ENCODE data around the gene FANCC. TPM values are rescaled to one million over a fixed set of nuclear protein-coding genes. Genes with fewer than 3 reads are reported as not detected.

The FANCC gene
- total and polyA plus RNA-seq, 2 experiments from 2014 or later: 5.0 to 5.3 TPM

DNA sequence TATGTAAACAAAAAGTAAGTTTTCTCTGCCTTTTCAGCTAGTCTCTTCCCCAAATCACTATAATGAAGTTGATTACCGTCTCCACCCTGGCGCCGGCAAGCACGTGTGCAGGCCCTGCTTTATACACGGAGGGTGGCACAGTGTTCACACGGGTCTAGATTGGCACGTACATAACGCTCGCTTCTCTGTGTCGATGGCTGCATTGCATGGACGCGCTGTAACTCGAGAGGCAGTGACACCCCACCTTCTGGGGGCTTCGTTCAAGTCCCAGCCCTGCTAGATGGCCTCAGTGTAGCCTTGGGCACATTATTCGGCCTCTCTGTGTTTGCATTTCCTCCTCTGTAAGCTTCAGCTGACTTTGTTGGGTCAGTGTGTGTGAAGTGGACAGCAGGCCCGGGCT, 223.9 kb downstream of the FANCC start:
- DNase-seq: no peak
- in situ Hi-C loops (cut with MboI): no loop called here
- Histone ChIP-seq H2AFZ (no peak overlapping the region), H3K79me2 (ENCODE audit: insufficient read depth) (peaks cover 24% of the 10 kb centered on the region), H3K27ac (no peak overlapping the region), H3K4me2 (ENCODE audit: unreplicated experiment) (no peak overlapping the region), H4K20me1 (ENCODE audit: insufficient read depth) (no peaks in the 10 kb centered on the region), H3K9ac (no peak overlapping the region), H3K27me3 (replicated peaks; ENCODE audit: insufficient read depth) (no peaks in the 10 kb centered on the region), H3K4me3 (no peak overlapping the region), H3K4me1 (ENCODE audit: insufficient read depth) (peaks cover 45% of the 10 kb centered on the region), H3K9me3 (ENCODE audit: low read depth) (no peaks in the 10 kb centered on the region), H3F3A (ENCODE audit: insufficient read depth) (peaks cover 50% of the 10 kb centered on the region), H3K36me3 (ENCODE audit: low read depth) (peaks cover 14% of the 10 kb centered on the region; the same call in 1 of the 2 replicates), H3K9me2 (ENCODE audit: insufficient read depth) (no peaks in the 10 kb centered on the region)
- 86 to 90% methylated on average over 16 of the region's 16 CpGs for WGBS, 2 experiments (ENCODE audit: low coverage in 1 of 2, low lambda C conversion rate in 2 of 2, missing lambda C conversion rate in 2 of 2)
- TF ChIP-seq EZH2 (IDR thresholded peaks at IDR 0.05; ENCODE audit: insufficient read depth, poor library complexity, severe bottlenecking) (no peak), EZH2phosphoT487 (IDR thresholded peaks at IDR 0.05; ENCODE audit: insufficient read depth, low read depth) (no peak)

DNA sequence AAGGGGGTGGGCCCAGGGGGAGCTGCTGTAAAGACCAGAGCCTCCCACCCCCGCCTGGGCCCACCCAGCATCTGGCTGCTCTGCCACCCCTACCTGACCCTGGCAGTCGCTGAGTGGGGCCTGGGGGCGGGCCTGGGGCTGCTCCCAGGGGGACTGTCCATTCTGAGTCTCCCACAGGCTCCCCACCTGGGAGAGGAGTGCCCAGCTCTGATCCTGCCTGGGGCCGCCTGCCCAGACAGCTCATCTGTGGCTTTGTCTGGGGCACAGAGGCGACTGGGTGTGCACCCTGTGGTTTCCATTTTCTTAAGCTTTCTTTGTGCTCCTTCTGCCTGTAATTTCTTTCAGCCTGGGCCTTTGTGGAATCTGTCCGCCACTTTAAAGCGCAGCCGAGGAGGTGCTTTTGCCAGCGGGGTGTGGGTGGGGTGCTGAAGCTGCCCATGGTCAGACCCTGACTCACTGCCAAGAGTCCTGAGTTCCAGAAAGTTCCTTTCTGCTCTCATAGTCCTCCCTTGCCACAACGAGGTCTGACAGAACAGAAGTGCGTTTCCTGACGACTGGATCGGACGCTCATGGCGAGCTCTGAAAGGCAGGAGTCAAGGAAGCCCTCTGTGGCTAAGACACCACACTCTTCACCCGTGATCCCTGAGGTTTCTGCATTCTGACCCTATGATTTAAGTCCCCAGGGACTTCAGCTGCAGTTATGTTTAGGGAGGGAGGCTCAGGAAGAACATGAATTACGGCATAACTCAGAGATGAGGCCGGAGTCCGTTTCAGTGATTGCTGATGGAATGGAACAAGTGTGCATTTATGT, 225.0 kb downstream of the FANCC start:
- H3K27me3 ChIP-seq (replicated peaks; ENCODE audit: insufficient read depth): no peaks in the 10 kb centered on the region
- peaks cover 45% of the 10 kb centered on the region for H3K4me1 ChIP-seq (ENCODE audit: insufficient read depth)
- H3K79me2 ChIP-seq (ENCODE audit: insufficient read depth): peaks cover 35% of the 10 kb centered on the region
- DNase-seq: peak; percentile 86
- in situ Hi-C loops (cut with MboI): no loop called here
- H3K36me3 ChIP-seq (ENCODE audit: low read depth): peaks cover 20% of the 10 kb centered on the region; the same call in 1 of the 2 replicates
- no peaks in the 10 kb centered on the region for H4K20me1 ChIP-seq (ENCODE audit: insufficient read depth)
- peak overlapping the region; percentile 63 for H3K4me2 ChIP-seq (ENCODE audit: unreplicated experiment)
- no peaks in the 10 kb centered on the region for H3K9me2 ChIP-seq (ENCODE audit: insufficient read depth)
- WGBS, 2 experiments (ENCODE audit: low coverage in 1 of 2, low lambda C conversion rate in 2 of 2, missing lambda C conversion rate in 2 of 2): 56 to 57% methylated on average over 18 to 19 of the region's 19 CpGs
- H3K9ac ChIP-seq: peak overlapping the region; percentile 47
- H3K27ac ChIP-seq: peak overlapping the region; percentile 86
- no peak for TF ChIP-seq EZH2 (IDR thresholded peaks at IDR 0.05; ENCODE audit: insufficient read depth, poor library complexity, severe bottlenecking)
- TF ChIP-seq EZH2phosphoT487 (IDR thresholded peaks at IDR 0.05; ENCODE audit: insufficient read depth, low read depth): no peak
- H3K9me3 ChIP-seq (ENCODE audit: low read depth): no peaks in the 10 kb centered on the region
- no peak overlapping the region for H2AFZ ChIP-seq
- H3K4me3 ChIP-seq: no peak overlapping the region
- peaks cover 56% of the 10 kb centered on the region for H3F3A ChIP-seq (ENCODE audit: insufficient read depth)

DNA sequence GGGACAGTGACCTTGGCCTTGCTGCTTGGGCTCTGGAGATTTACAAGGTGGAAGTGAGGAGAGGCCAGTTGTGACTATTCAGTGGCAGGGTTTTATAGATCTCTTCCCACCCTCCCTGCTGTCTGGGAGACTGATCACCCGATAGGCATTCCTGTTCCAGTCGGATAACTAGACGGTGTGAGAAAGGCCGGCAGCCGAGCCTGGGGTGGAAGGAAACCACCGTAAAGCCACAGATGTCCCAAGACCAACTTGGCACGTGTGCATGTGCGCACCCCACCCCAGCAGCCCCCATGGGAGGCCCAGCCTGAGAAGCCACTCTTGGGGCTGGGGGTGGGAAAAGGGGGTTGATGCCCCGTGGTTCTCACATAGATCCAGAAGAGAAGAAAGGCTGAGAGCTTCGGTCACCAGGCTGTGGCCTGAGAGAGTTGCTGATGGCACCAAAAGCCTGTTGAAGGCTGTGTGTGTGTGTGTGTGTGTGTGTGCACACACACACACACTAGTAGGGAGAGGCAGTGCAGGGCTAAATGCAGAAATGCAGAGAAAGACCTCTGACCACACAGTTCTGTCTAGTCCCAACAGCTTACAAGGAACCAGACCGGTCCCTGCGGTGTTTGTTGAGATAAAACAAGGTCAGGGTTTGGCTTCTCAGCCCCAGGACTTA, 225.8 kb downstream of the FANCC start:
- peaks cover 23% of the 10 kb centered on the region for H3K36me3 ChIP-seq (ENCODE audit: low read depth)
- H3K27me3 ChIP-seq (replicated peaks; ENCODE audit: insufficient read depth): no peaks in the 10 kb centered on the region
- no peaks in the 10 kb centered on the region for H3K9me3 ChIP-seq (ENCODE audit: low read depth)
- H3K9me2 ChIP-seq (ENCODE audit: insufficient read depth): no peaks in the 10 kb centered on the region
- peak overlapping the region; percentile 86 for H3K27ac ChIP-seq
- H3K79me2 ChIP-seq (ENCODE audit: insufficient read depth): peaks cover 41% of the 10 kb centered on the region
- in situ Hi-C loops (cut with MboI): no loop called here
- H3K4me2 ChIP-seq (ENCODE audit: unreplicated experiment): peak overlapping the region; percentile 63
- H3K4me3 ChIP-seq: no peak overlapping the region
- H4K20me1 ChIP-seq (ENCODE audit: insufficient read depth): no peaks in the 10 kb centered on the region
- H2AFZ ChIP-seq: no peak overlapping the region
- TF ChIP-seq EZH2phosphoT487 (IDR thresholded peaks at IDR 0.05; ENCODE audit: insufficient read depth, low read depth): no peak
- TF ChIP-seq EZH2 (IDR thresholded peaks at IDR 0.05; ENCODE audit: insufficient read depth, poor library complexity, severe bottlenecking): no peak
- peak overlapping the region; percentile 47 for H3K9ac ChIP-seq
- H3F3A ChIP-seq (ENCODE audit: insufficient read depth): peaks cover 56% of the 10 kb centered on the region
- WGBS, 2 experiments (ENCODE audit: low coverage in 1 of 2, low lambda C conversion rate in 2 of 2, missing lambda C conversion rate in 2 of 2): 54 to 56% methylated on average over 12 of the region's 12 CpGs
- peaks cover 45% of the 10 kb centered on the region for H3K4me1 ChIP-seq (ENCODE audit: insufficient read depth)
- DNase-seq: peak; percentile 78

DNA sequence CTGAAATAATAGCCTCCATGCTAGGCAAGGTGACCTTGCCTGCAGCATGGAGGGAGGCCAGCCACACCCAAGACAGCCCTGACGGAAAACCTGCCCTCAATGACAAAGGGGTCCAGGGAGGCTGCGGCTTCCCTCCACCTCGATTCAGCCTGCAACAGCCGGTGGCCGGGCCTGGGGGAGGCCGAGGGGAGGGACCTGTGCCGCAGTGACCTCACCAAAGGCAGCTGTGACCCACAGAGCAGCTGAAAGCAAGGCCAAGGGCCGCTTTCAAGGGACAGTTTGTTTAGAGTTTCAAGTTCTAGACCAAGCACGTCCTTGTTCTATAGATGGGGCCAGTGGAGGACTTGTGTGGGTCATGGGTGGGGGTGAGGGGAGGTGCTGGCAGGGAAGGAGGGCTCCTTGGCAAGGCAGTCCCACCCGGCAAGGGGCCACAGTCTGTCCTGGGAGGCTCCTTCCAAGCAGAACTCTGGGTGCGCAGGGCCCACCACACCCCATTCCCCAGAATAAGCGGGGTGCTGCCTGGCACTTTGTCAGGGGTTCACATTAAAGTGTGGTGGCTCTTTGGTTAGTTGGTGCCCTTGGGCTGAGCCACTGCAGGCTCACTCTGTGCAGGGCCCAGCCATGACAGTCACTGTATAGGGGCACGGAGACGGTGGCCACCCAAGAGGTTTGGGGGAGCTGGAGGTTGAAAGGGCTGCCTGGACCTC, 226.5 kb downstream of the FANCC start:
- TF ChIP-seq EZH2 (IDR thresholded peaks at IDR 0.05; ENCODE audit: insufficient read depth, poor library complexity, severe bottlenecking) (no peak), EZH2phosphoT487 (IDR thresholded peaks at IDR 0.05; ENCODE audit: insufficient read depth, low read depth) (no peak)
- Histone ChIP-seq H3F3A (ENCODE audit: insufficient read depth) (peaks cover 56% of the 10 kb centered on the region), H3K27ac (peak overlapping the region; percentile 86)

More for the DNA sequence above, 226.5 kb downstream of the FANCC start:
- no peaks in the 10 kb centered on the region for H4K20me1 ChIP-seq (ENCODE audit: insufficient read depth)
- no peaks in the 10 kb centered on the region for H3K9me2 ChIP-seq (ENCODE audit: insufficient read depth)
- in situ Hi-C loops (cut with MboI): no loop called here
- peaks cover 31% of the 10 kb centered on the region for H3K36me3 ChIP-seq (ENCODE audit: low read depth)
- H3K4me2 ChIP-seq (ENCODE audit: unreplicated experiment): peak overlapping the region; percentile 63
- no peaks in the 10 kb centered on the region for H3K9me3 ChIP-seq (ENCODE audit: low read depth)
- H3K4me3 ChIP-seq: no peak overlapping the region
- H3K9ac ChIP-seq: peak overlapping the region; percentile 47
- H3K27me3 ChIP-seq (replicated peaks; ENCODE audit: insufficient read depth): no peaks in the 10 kb centered on the region
- H3K4me1 ChIP-seq (ENCODE audit: insufficient read depth): peaks cover 45% of the 10 kb centered on the region
- no peak for DNase-seq
- no peak overlapping the region for H2AFZ ChIP-seq
- H3K79me2 ChIP-seq (ENCODE audit: insufficient read depth): peaks cover 48% of the 10 kb centered on the region
- WGBS, 2 experiments (ENCODE audit: low coverage in 1 of 2, low lambda C conversion rate in 2 of 2, missing lambda C conversion rate in 2 of 2): 95 to 98% methylated on average over 14 of the region's 14 CpGs
